Skin of body (tissue), 3 donors: ENCODE data around the gene ZNF841. TPM values are rescaled to one million over a fixed set of nuclear protein-coding genes. Genes with fewer than 3 reads are reported as not detected.
"Not testable (repeated sequence)": the region's sequence is repeated elsewhere in the genome, so short reads cannot be mapped to it uniquely, and the experiment has no call there.

Experiments used
- DNase-seq: peaks from one replicate; lab custom pipeline; 2025; lab: John Stamatoyannopoulos, UW
- small RNA-seq: library from RNA; depleted of rRNA; stranded (forward); fragments of <200 nt; gene quantifications from one replicate; pipeline ENCODE3, GENCODE V24; 2014; ENCODE audit warnings: low replicate concordance
- total RNA-seq: library from RNA; depleted of rRNA; stranded (reverse); fragments of >200 nt; gene quantifications from one replicate; pipeline ENCODE4 v1.2.3, GENCODE V29; 2014

ZNF841 gene
- total RNA-seq, 1 donor from 2014 or later, result 29.5 TPM

DNA sequence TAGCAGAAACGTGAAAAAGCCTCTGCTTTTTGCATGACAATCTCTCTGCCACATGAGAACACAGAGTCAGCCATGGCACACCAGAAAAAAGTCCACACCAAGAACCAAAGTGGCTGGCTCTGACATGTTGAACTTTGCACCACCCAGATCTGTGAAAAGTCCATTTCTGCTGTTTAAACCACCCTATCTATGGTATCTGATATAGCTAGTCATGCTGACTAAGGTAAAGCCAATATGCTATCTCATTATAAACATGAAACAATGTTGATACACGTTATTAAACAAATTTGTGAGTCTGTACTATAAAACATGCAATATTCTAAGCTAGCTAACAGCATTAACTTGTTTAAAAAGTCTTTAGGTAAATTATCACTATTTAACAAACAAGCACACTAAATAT, 25.9 kb downstream of the ZNF841 start:
- no peak for DNase-seq

DNA sequence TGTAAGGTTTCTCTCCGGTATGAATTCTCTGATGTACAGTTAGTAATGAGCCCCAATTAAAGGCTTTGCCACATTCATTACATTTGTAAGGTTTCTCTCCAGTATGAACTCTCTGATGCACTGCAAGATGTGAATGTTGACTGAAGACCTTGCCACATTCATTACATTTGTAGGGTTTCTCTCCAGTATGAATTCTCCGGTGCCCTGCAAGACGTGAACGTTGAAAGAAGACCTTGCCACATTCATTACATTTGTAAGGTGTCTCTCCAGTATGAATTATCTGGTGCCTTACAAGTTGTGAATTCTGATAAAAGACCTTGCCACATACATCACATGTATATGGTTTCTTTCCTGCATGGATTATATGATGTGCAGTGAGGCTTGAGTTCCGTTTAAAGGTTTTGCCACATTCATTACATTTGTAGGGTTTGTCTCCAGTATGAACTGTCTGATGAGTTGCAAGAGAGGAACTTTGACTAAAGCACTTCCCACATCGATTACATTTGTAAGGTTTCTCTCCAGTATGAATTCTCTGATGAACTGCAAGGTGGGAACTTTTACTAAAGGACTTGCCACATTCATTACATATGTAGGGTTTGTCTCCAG, 29.2 kb downstream of the ZNF841 start:
- no peak for DNase-seq

DNA sequence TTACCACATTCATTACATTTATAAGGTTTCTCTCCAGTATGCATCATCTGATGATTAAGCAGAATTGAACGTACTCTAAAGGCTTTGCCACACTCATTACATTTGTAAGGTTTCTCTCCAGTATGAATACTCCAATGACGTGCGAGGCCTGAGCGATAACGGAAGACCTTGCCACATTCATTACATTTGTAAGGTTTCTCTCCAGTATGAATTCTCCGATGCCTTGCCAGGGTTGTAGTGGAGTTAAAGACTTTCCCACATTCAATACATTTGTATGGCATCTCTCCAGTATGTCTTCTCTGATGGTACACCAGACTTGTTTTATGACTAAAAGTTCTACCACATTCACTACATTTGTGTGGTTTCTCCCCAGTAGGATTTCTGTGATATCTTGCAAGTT, 30.2 kb downstream of the ZNF841 start:
- DNase-seq, result no peak

GRCh38 chr19:52056480-52056879, 39.1 kb downstream of the ZNF841 start:
- DNase-seq, result not testable (repeated sequence)

- not testable (repeated sequence) for DNase-seq
Measured at GRCh38 chr19:52051736-52052135, 43.8 kb downstream of the ZNF841 start.

DNA sequence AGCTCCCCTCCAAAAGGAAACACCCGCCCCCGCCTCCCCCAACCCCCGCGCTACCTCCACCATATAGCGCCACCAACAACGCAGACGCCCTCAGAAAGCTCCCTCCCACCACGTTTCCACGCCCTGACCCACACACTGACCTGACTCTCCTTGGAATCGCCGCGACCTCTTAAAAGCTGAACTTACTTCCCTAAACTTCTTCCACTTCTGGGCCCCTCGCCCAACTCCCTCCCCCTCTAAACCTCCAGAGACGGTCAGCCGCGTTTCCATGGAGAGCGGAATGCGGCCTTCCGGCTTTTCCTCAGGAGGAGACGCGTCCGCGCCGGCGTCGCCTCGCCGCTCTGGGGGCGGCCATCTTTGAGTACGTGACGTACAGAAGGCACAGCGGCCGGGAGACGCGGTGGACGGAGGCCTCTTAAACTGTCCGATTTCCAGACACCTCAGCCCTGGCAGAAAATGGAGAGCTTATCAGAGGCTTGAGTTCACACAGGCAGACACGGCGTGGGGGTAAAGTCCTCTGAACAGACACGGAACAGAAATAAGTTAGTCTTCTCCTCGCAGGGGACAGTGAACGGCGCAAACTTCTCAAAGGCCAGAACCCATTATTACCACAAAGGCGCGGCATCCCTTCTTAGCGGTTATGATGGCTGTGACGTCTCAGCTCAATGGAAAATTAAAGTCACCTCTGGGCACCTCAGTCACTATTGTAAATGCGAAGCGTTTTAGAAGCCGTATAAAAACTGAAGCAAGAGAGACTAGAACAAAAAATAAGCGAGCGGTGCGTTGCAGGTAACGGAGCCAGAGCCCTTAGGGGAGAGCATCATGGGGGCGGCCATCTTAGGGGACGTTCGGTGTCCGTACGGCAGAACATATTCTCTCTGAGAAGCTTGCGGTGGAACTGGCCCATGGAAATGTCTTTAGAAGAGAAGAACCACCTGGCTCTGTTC, 46.7 kb downstream of the ZNF841 start, which contains the start of gene ZNF432:
Gene ZNF432 (minus strand): TSS at position 284 of the 947 bp plus-strand sequence. CDS start 1,970 bp downstream, outside the sequence.
- peak; percentile 94 for DNase-seq

GRCh38 chr19:52039169-52039568, 56.4 kb downstream of the ZNF841 start:
- DNase-seq, result no peak

GRCh38 chr19:52034051-52034728, 61.4 kb downstream of the ZNF841 start:
- DNase-seq, result no peak

- no peak for DNase-seq
Measured at GRCh38 chr19:52028780-52029123, 66.8 kb downstream of the ZNF841 start.

DNA sequence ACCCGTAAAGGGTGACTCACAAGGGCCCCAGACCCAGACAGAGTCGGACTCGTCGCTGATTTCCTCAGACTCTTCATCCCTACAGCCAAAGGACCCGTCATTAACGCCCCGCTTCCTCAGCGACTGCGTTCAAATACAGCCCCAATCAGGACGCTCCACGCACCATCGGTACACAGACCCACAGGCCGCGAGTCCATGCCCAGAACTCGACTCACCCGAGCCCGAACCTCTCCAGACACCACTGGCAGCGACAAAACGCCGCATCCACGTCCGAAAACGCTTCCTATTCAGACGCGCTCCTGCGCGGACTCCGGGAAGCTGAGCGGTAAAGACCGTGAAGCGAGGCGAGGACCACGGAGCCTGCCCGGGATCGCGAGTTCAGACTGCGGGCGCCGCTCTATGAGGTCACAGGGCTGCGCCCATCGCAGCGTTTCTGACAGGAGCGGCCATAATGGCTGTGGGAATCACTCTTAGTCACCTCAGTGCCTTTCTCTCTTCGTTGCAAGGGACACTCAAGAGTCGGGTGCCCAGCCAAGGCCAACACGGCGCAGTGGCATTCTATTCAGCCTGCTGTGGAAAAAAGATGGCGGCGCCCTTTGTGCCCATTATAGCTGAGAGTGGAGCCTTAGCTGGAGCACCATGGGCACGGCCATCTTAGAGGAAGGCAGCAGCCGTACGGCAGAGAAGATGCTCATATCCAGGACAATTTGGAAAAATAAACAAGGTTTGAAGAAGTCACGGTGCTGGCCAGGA, 67.4 kb downstream of the ZNF841 start, which contains the start of gene ZNF614:
Gene ZNF614 (minus strand): TSS at position 353 of the 753 bp plus-strand sequence. CDS start 2,634 bp downstream, outside the sequence.
- peak; percentile 83 for DNase-seq

DNA sequence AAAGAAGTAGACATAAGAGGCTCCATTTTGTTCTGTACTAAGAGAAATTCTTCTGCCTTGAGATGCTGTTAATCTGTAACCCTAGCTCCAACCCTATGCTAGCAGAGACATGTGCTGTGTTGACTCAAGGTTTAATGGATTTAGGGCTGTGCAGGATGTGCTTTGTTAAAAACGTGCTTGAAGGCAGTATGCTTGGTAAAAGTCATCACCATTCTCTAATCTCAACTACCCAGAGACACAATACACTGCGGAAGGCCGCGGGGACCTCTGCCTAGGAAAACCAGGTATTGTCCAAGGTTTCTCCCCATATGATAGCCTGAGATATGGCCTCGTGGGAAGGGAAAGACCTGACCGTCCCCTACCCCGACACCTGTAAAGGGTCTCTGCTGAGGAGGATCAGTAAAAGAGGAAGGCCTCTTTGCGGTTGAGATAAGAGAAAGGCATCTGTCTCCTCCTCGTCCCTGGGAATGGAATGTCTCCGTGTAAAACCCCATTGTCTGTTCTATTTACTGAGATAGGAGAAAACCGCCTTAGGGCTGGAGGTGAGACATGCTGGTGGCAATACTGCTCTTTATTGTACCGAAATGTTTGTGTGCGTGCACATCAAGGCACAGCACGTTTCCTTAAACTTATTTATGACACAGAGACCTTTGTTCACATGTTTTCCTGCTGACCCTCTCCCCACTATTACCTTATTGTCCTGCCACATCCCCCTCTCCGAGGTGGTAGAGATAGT, 69.1 kb downstream of the ZNF841 start:
- not testable (repeated sequence) for DNase-seq

GRCh38 chr19:52024478-52024877, 71.1 kb downstream of the ZNF841 start:
- DNase-seq, result not testable (repeated sequence)

DNA sequence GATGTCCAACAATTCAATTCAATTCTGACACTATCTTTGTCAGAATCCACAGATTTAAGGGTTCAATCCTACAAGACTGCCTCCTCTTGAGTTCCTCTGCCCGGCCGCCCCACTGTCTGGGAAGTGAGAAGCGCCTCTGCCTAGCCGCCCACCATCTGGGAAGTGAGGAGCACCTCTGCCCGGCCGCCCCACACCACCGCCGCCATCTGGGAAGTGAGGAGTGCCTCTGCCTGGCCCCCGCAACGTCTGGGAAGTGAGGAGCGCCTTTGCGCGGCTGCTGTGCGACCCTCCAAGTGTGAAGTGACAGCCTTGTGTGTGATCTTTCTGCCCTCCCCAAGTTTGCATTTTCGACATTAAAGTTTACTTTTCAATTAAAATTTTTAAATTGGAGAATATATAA, 73.4 kb downstream of the ZNF841 start:
- DNase-seq, result no peak

GRCh38 chr19:52020506-52020905, 75.1 kb downstream of the ZNF841 start:
- DNase-seq, result no peak

Small RNA genes within 50 kb of the gene (small RNA-seq; reads per million reads assigned to genes)
- not detected for gene RPL37P23

Other genes starting within 250 kb of the ZNF841 start
- 16.3 TPM for gene ZNF577, start 207.8 kb downstream of the ZNF841 start, total RNA-seq
- 21.1 TPM for gene ZNF649, start 190.7 kb downstream of the ZNF841 start, total RNA-seq
- gene ZNF613, start 168.3 kb downstream of the ZNF841 start, total RNA-seq, result 5.6 TPM
- gene ZNF350, start 108.9 kb downstream of the ZNF841 start, total RNA-seq, result 11.5 TPM
- gene ZNF615, start 87.6 kb downstream of the ZNF841 start, total RNA-seq, result 16.2 TPM
- 10.4 TPM for gene ZNF614, start 67.4 kb downstream of the ZNF841 start, total RNA-seq
- 15.5 TPM for gene ZNF432, start 46.9 kb downstream of the ZNF841 start, total RNA-seq
- 12.9 TPM for gene ZNF616, start 44.2 kb upstream of the ZNF841 start, total RNA-seq
- gene ZNF836, start 75.9 kb upstream of the ZNF841 start, total RNA-seq, result 14.0 TPM
- 53.9 TPM for gene PPP2R1A, start 94.3 kb upstream of the ZNF841 start, total RNA-seq
- gene ZNF766, start 173.8 kb upstream of the ZNF841 start, total RNA-seq, result 16.9 TPM
- gene ZNF480, start 201.4 kb upstream of the ZNF841 start, total RNA-seq, result 5.1 TPM
- 2.6 TPM for gene ZNF610, start 240.5 kb upstream of the ZNF841 start, total RNA-seq